Fibroblast of lung (primary cell): ENCODE measurements around the gene ATP9B. TPM values are rescaled to one million over a fixed set of nuclear protein-coding genes. Genes with fewer than 3 reads are reported as not detected.

Experiments used
- DNase-seq, 2 donors: peaks; one replicate each; pipeline versions ENCODE4 v3.0.0 to v3.0.0-alpha.2; 2010; ENCODE audit warnings: low read depth in 2 of 2
- H2AFZ ChIP-seq: 2 replicates; pipeline ENCODE4 v1.5.1; 2012; ENCODE audit warnings: low read length, control low read depth, inconsistent platforms
- H3K27ac ChIP-seq: 2 replicates; pipeline ENCODE4 v1.5.1; 2011; ENCODE audit warnings: low read length, control low read depth; ENCODE audit not compliant: insufficient read depth
- H3K27me3 ChIP-seq: 2 replicates; pipeline ENCODE4 v1.5.1; 2011; ENCODE audit warnings: mild to moderate bottlenecking, low read length; ENCODE audit not compliant: control insufficient read depth, insufficient read depth
- H3K36me3 ChIP-seq: 2 replicates; pipeline ENCODE4 v1.5.1; 2011; ENCODE audit warnings: low read length; ENCODE audit not compliant: control insufficient read depth, insufficient read depth
- H3K4me1 ChIP-seq: 2 replicates; pipeline ENCODE4 v1.5.1; 2011; ENCODE audit warnings: low read length; ENCODE audit not compliant: control insufficient read depth, insufficient read depth; ENCODE audit errors: extremely low read depth
- H3K4me2 ChIP-seq: 2 replicates; pipeline ENCODE4 v1.5.1; 2011; ENCODE audit warnings: low read length, control low read depth; ENCODE audit not compliant: insufficient read depth; ENCODE audit errors: extremely low read depth
- H3K4me3 ChIP-seq, 4 experiments: fragments of 200-600 bp in 1 of 4; sonication (generic) in 1 of 4; replicated peaks in 1 of 4; 2 replicates each; pipeline ENCODE4 v1.5.1; 2011 to 2016; ENCODE audit warnings: low read length in 4 of 4, low read depth in 3 of 4, mild to moderate bottlenecking in 3 of 4, control low read depth in 2 of 4, inconsistent platforms in 1 of 4, mixed read lengths in 1 of 4; ENCODE audit not compliant: insufficient read depth in 1 of 4; ENCODE audit errors: control extremely low read depth in 1 of 4
- H3K79me2 ChIP-seq: 2 replicates; pipeline ENCODE4 v1.5.1; 2012; ENCODE audit warnings: mild to moderate bottlenecking, low read length, inconsistent platforms; ENCODE audit not compliant: control insufficient read depth, insufficient read depth
- H3K9ac ChIP-seq: 2 replicates; pipeline ENCODE4 v1.5.1; 2011; ENCODE audit warnings: mild to moderate bottlenecking, low read length, control low read depth; ENCODE audit not compliant: insufficient read depth
- H3K9me3 ChIP-seq: 2 replicates; pipeline ENCODE4 v1.5.1; 2012; ENCODE audit warnings: low read depth, low read length; ENCODE audit not compliant: control insufficient read depth, insufficient read depth
- H4K20me1 ChIP-seq: 2 replicates; pipeline ENCODE4 v1.5.1; 2011; ENCODE audit warnings: low read length; ENCODE audit not compliant: control insufficient read depth, insufficient read depth; ENCODE audit errors: extremely low read depth
- CTCF ChIP-seq, 2 donors: IDR thresholded peaks in 1 of 2; conservative IDR thresholded peaks in 1 of 2; 1 replicate in 1 of 2; 2 replicates in 1 of 2; pipeline ENCODE4 v1.5.1; 2011 to 2012; ENCODE audit warnings: low read length in 2 of 2, control low read depth in 1 of 2, inconsistent platforms in 1 of 2, low read depth in 1 of 2, mild to moderate bottlenecking in 1 of 2
- EZH2 ChIP-seq: IDR thresholded peaks from 2 replicates; pipeline ENCODE4 v1.5.1; 2012; ENCODE audit warnings: low read length, control low read depth, mild to moderate bottlenecking; ENCODE audit errors: missing control alignments
- polyA minus RNA-seq: library from RNA; depleted of rRNA, polyadenylated mRNA; stranded (reverse); fragments of >200 nt; gene quantifications from 2 replicates; pipeline ENCODE4 v1.2.3, GENCODE V29; 2011; ENCODE audit warnings: low replicate concordance
- polyA plus RNA-seq, 2 donors: library from polyadenylated mRNA; depleted of rRNA in 1 of 2; stranded (reverse) in 1 of 2; unstranded in 1 of 2; fragments of >200 nt; gene quantifications; 2 replicates each; pipeline ENCODE4 v1.2.1, GENCODE V29; 2011 to 2012; ENCODE audit warnings: missing spikeins in 1 of 2
- total RNA-seq: library from RNA; depleted of rRNA; stranded (reverse); fragments of >200 nt; gene quantifications from 2 replicates; pipeline ENCODE4 v1.2.1, GENCODE V29; 2014

Gene ATP9B
- total RNA-seq (27.7 and 28.0 TPM in 2 replicates), polyA plus RNA-seq (10.5 and 11.2 TPM in 2 replicates), polyA minus RNA-seq (34.8 and 83.5 TPM in 2 replicates)
- 7.5 and 8.6 TPM in 2 replicates for polyA plus RNA-seq (2012)

GRCh38 chr18:79068937-79069716 is at the start of gene ATP9B:
Gene ATP9B, plus strand, starts transcription at chr18:79069394. Its CDS starts 17 bp downstream, at chr18:79069411.
- no peaks in the 10 kb centered on the region for H3K27me3 ChIP-seq
- DNase-seq = peak; percentile 96 to 99
- H3K4me2 ChIP-seq = peak within 1 kb of the TSS; percentile 87
- peaks cover 16% of the 10 kb centered on the region for H3K79me2 ChIP-seq
- no peaks in the 10 kb centered on the region for H3K9me3 ChIP-seq
- H3K4me1 ChIP-seq = no peaks in the 10 kb centered on the region
- H3K9ac ChIP-seq = peak within 1 kb of the TSS; percentile 93
- H3K36me3 ChIP-seq = no peaks in the 10 kb centered on the region
- H3K27ac ChIP-seq = peak within 1 kb of the TSS; percentile 73
- H2AFZ ChIP-seq = peak within 1 kb of the TSS; percentile 81
- H3K4me3 ChIP-seq = peak within 1 kb of the TSS; percentile 91 to 96 (median 94)
- H4K20me1 ChIP-seq = no peaks in the 10 kb centered on the region
- TF ChIP-seq EZH2 (no peak), CTCF (conservative IDR thresholded peaks at IDR 0.05 in 1 of 2, IDR thresholded peaks at IDR 0.05 in 1 of 2; ENCODE audit: low read depth in 1 of 2, low read length in 2 of 2) (peak; percentile 3 to 14)

- Histone ChIP-seq H3K27me3 (no peaks in the 10 kb centered on the region), H3K36me3 (no peaks in the 10 kb centered on the region), H3K4me1 (no peaks in the 10 kb centered on the region), H4K20me1 (no peaks in the 10 kb centered on the region), H3K4me3 (no peak overlapping the region), H3K9ac (no peak overlapping the region), H3K79me2 (no peaks in the 10 kb centered on the region), H3K4me2 (no peak overlapping the region), H3K27ac (no peak overlapping the region), H2AFZ (no peak overlapping the region), H3K9me3 (no peaks in the 10 kb centered on the region)
- TF ChIP-seq EZH2 = no peak
- no peak for TF ChIP-seq CTCF (conservative IDR thresholded peaks at IDR 0.05 in 1 of 2, IDR thresholded peaks at IDR 0.05 in 1 of 2; ENCODE audit: low read depth in 1 of 2, low read length in 2 of 2)
- DNase-seq = no peak
Measured at GRCh38 chr18:79019881-79020280, 49.3 kb upstream of the ATP9B start.

GRCh38 chr18:79022603-79023002 is 46.6 kb upstream of the ATP9B start:
- H3K9me3 ChIP-seq = no peaks in the 10 kb centered on the region

More at GRCh38 chr18:79022603-79023002, 46.6 kb upstream of the ATP9B start:
- Histone ChIP-seq H3K36me3 (no peaks in the 10 kb centered on the region), H3K4me3 (no peak overlapping the region), H3K4me1 (no peaks in the 10 kb centered on the region), H3K4me2 (no peak overlapping the region), H3K9ac (no peak overlapping the region), H3K79me2 (no peaks in the 10 kb centered on the region), H2AFZ (no peak overlapping the region), H3K27me3 (no peaks in the 10 kb centered on the region), H4K20me1 (no peaks in the 10 kb centered on the region), H3K27ac (no peak overlapping the region)
- TF ChIP-seq CTCF (conservative IDR thresholded peaks at IDR 0.05 in 1 of 2, IDR thresholded peaks at IDR 0.05 in 1 of 2; ENCODE audit: low read depth in 1 of 2, low read length in 2 of 2) = no peak
- TF ChIP-seq EZH2 = no peak
- no peak for DNase-seq
